Stimulated activated CD8-positive, alpha-beta memory T cell treated with anti-CD3 and anti-CD28 coated beads, Interleukin-7, amount 100 ng/mL, for 48 hours (primary cell): ENCODE measurements around the gene WNT11.

Source experiments
- DNase-seq, 2 donors: peaks; one replicate each; pipeline ENCODE4 v3.0.0-alpha.2; 2020; ENCODE audit warnings: low read depth in 1 of 2; ENCODE audit errors: extremely low read depth in 1 of 2

Gene WNT11

DNA sequence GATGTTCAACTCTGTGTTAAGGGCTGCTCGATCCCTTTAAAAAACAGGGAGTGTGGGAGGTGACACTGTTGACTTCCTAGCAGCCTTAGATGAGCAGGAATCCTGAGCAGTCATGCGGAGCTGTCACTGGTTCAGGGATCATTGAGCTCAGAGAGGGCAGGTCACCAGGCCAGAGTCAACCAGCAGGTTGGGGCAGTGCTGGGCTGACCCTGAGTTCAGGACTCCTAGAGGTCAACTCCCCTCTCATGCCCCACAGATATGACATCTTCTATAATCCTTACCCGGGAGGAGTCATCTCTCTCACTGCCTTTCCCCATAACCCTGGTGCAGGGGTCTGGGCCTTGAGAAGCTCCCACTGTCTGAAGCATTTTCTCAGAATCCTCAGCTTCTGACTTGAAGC is 12.9 kb upstream of the WNT11 start:
- DNase-seq = no peak

GRCh38 chr11:76218449-76219178 is 12.3 kb upstream of the WNT11 start:
- DNase-seq = no peak

DNA sequence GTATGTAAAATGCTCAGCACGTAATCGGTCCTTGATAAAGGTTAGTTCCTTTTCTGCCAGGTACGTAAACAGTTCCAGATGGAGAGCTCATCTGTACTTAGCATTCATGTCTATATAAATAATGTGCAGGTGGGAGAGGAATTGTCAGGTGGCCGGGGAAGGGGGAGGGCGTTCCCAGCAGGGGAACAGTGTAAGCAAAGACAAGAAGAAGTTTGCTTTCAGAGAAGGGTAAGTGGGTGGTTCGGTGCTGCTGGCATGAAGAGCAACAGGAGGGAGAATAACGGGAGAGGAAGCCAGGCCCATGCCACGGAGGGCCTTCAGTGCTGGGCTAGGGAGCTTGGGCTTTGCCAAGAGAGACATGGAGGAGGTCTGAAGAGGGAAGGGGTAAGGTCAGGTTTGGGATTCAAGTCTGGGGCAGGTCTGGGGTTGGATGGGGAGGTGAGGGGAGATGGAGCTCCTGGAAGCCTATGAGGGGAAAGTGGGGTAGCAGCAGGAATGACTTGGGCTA is 11.4 kb upstream of the WNT11 start:
- DNase-seq = no peak

DNA sequence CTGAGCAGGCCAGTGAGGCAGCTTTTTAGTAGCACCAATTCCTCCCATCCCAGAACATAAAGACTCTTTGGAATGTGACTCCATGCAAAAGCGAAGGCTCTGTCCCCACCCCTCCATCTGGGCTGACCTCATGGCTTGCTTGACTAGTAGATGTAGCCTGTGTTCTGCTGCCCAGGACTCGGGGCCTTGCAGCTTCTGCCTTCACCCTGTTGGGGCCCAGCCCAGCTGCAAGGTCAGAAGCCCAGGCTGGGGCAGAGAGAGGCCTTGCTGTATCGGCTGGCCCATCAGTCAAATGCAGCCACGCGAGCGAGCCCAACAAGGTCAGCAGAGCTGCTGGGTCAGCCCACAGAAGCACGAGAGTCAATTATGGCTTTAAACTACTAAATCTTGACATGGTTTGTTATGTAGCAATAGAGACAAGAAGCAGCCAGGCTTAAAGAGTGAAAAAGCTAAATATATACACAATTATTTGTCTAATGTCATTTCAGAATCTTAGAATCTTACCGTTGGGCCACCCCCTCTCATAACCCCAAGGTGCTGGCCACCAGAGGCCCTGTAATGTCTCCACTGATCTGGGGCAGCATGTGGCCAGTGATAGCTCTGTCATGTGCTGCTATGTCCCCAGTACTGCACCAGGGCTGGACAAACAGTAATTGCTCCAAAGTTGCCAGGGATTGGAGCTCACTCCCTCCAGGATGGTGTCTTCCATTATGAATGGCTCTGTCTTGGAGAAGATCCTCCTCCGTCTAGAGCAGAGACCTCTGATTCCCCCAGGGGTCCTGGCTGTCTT is 10.4 kb upstream of the WNT11 start:
- no peak for DNase-seq

GRCh38 chr11:76215941-76216340 is 9.6 kb upstream of the WNT11 start:
- no peak for DNase-seq

DNA sequence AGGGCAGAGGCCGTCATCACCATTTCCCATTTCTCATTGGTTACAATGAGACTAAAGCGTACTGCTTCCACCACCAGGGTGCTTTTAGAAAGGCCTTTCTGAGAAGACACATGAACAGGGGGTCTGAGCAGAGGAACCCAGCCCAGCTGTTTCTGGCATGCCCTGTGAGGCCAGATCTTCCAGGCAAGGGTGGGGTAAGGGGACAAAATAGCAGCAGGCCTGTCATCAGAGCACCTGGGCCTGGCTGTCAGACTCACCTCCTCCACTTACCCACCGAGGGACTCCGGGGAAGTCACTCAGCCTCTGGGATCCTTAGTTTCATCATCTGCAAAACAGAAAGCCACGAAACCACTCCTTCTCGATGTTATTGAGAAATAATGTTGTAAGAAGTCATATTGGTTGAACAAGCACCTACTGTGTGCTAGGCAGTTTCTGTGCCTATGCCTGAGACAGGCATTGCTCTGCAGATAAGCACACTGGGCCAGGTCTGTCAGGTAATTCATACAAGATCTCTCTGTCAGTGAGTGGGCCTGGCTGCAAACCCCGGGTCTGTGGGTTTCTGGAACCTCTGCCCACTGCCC is 8.8 kb upstream of the WNT11 start:
- no peak for DNase-seq

- no peak for DNase-seq
Observed at GRCh38 chr11:76214186-76214585, 7.9 kb upstream of the WNT11 start.

- no peak for DNase-seq
Observed at GRCh38 chr11:76212086-76213035, 6.1 kb upstream of the WNT11 start.

- DNase-seq = no peak
Observed at GRCh38 chr11:76210931-76211851, 4.9 kb upstream of the WNT11 start.

GRCh38 chr11:76209973-76210930 is 4.0 kb upstream of the WNT11 start:
- DNase-seq = no peak

- no peak for DNase-seq
Observed at GRCh38 chr11:76209375-76209972, 3.2 kb upstream of the WNT11 start.

DNA sequence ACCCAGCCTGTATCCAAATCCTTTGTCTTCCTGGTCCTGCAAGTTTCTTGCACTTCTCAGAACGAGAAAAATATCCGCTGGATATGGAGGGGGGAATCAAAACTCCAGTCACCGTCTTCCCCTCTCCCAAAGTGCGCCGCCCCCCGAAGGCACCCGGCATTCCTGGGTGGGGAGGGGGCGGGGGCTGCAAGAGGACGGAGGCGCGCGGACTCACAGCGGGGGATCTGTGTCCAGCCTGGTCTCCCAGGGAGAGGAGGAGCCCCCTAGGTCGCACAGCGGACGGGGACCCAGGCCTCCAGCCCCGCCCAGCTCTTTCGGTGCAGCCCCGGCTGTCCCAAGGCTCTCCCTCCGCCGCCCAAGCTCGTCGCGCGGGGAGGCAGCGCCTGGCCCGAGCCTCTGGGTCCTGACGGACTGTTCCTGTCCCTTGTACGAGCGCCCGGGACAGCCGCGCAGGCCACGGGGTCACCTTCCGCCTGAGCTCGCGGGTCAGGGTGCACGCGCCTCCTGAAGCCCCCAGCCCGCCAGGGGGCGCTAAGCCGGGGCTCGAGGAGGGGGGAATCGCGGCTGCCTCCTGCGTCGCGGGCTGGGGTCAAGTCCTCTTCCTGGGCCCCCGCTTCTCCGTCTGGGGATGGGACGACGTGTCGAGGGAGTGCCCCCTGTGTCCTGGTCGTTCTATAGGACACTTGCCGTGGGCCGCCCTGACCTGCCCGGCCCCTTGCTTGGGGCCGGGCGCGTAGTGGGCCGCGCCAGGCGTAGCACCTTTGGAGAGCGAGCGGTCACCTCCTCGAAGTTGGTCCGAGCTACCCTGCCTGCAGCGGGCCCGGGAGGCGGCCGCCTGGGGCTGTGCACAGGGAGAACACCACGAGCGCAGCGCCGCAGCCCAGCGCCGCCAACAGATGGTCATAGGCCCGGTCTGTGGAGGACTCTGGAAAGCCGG is 2.4 kb upstream of the WNT11 start:
- DNase-seq = peak; percentile 50 to 60

- DNase-seq = peak; percentile 47 to 48
Observed at GRCh38 chr11:76207642-76208401, 1.5 kb upstream of the WNT11 start.

- no peak for DNase-seq
Observed at GRCh38 chr11:76206077-76206326, 300 bp downstream of the WNT11 start.

DNA sequence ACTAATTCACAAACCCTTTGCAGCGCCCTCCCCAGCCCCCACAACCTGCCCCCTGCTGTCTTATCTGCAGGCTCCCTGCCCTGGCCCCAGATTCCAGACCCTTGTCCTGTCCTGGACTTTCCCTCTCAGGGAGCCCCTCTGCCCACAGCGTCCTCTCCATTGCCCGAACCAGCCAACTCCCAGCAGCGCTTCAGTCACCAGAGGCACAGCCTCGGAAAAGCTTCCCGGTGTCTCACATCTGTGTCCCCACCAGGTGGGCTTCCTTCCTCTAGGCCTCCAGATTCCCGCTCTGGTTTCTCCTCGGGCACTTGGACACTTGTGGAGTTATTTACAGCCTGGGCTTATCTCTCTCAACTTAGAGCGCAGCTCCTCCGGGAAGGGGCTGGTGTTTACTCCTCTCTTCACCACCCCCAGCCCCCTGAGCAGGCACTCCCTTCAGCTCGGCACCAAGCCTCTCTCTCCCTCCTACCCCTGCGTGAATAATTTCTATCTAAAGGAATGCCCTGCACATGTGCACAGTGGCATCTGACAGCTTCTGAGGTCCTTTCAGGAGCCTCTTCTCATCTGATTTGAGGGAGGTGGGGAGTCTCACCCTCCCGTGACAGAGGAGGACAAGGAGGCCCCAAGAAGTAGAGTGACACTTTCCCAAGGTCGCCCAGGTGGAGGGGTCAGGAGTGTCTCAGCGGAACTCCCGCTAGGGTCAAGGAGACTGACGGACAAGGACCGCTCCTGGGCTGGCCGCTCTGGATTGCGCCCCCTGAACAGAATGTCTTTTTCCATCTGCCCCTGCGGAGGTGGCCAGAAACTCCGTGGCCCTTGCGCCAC is 838 bp downstream of the WNT11 start:
- DNase-seq = no peak

GRCh38 chr11:76203937-76204336 is 2.4 kb downstream of the WNT11 start:
- no peak for DNase-seq
